Hematopoietic multipotent progenitor cell (in vitro differentiated cells): ENCODE results near the gene ZNF185. TPM values are rescaled to one million over a fixed set of nuclear protein-coding genes. Genes with fewer than 3 reads are reported as not detected.

Source experiments
- DNase-seq, 3 donors: peaks; one replicate each; pipeline ENCODE4 v3.0.0-alpha.2; 2011 to 2015; ENCODE audit warnings: low read depth in 2 of 3, low spot score in 2 of 3
- total RNA-seq: library from RNA; depleted of rRNA; stranded (reverse); fragments of >200 nt; gene quantifications from one replicate; pipeline ENCODE4 v1.2.3, GENCODE V29; 2012

The ZNF185 gene
- total RNA-seq, 1 donor, result 20.5 TPM

DNA sequence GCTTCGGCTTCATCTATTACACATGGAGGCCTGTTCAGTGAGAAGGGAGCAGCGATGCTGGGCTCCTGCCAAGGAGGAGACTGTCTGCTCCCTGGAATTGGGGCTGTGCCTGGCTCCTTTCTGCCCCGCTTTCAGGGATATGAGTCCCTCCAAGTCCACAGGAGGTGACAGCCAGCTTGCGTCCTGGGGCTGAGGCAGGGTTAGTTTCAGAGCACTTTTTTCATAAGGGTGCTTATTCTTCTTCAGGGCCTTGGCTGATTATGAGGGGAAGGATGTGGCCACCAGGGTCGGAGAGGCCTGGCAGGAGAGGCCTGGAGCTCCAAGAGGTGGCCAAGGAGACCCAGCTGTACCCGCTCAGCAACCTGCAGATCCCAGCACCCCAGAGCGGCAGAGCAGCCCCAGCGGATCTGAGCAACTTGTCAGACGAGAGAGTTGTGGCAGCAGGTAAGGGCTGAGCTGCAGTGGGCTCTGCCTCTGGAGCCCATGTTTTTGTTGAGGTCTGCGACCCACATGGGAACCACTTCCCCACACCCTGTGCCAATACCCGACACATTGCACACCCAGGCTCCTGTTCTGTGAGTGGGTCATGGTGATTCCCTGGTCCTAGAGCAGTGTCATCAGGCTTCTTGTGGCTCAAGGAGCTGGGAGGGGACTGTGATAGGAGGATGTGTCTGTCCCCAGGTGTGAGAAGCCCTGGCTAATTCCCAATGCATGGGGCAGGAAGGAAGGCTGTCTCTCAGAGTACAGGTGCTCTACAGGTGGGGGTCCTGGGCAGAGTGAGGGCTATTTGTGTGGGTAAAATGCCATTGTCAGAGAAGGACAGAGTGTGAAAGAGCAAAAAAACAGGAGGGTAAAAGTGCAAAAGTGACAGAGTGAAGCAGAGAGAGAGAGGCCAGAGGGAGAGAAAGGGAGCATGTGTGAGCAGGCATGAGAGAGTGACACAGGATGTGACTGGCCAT lies 47.4 kb downstream of the ZNF185 start:
- DNase-seq, result no peak

DNA sequence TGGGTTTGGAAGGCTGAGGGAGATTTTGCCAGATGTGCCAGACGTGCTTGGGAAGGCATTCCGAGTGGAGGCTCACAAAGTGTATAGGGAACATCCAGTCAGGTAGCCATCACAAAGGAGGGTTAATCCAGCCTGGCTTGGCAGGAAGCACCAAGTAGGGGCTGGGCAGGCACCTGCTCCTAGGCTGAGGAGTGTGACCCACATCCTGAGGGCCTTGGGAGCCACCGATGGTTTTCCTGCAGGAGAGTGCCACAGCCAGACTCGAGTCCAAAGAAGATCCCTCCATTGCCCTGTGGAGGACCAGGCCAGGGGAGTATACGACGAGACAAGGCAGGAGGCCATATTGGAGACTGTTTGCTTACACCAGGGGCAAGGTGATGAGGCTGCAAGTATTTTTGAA lies 48.8 kb downstream of the ZNF185 start:
- DNase-seq, result no peak

Other genes with a start within 250 kb of the ZNF185 start
- not detected for gene MAGEA3, start 199.3 kb upstream of the ZNF185 start, total RNA-seq
- gene CSAG2, start 188.8 kb upstream of the ZNF185 start, total RNA-seq, result not detected
- gene MAGEA2B, start 183.4 kb upstream of the ZNF185 start, total RNA-seq, result not detected
- not detected for gene CSAG1, start 164.3 kb upstream of the ZNF185 start, total RNA-seq
- gene MAGEA12, start 164.3 kb upstream of the ZNF185 start, total RNA-seq, result not detected
- gene MAGEA2, start 144.2 kb upstream of the ZNF185 start, total RNA-seq, result not detected
- gene CSAG3, start 138.8 kb upstream of the ZNF185 start, total RNA-seq, result not detected
- not detected for gene MAGEA6, start 128.4 kb upstream of the ZNF185 start, total RNA-seq
- 5.4 TPM for gene CETN2, start 67.3 kb upstream of the ZNF185 start, total RNA-seq
- 11.6 TPM for gene NSDHL, start 67.0 kb upstream of the ZNF185 start, total RNA-seq
- not detected for gene PNMA5, start 96.0 kb downstream of the ZNF185 start, total RNA-seq
- 2.2 TPM for gene PNMA3, start 158.4 kb downstream of the ZNF185 start, total RNA-seq
- 4.6 TPM for gene PNMA6A, start 174.4 kb downstream of the ZNF185 start, total RNA-seq